DOHH2 (cell line): ENCODE results near the gene TPH2.

Experiments used
- H3F3A ChIP-seq: fragments of 200-600 bp; sonication (generic), shearing (Covaris generic); 2 replicates; pipeline ENCODE4 v1.6.0; 2016; ENCODE audit warnings: antibody characterized with exemption, mild to moderate bottlenecking; ENCODE audit not compliant: control insufficient read depth, insufficient read depth
- H3K27ac ChIP-seq: fragments of 200-600 bp; sonication (generic); 2 replicates; pipeline ENCODE4 v1.5.1; 2014; ENCODE audit warnings: low read depth, mild to moderate bottlenecking, low read length, moderate library complexity
- H3K27me3 ChIP-seq: fragments of 200-600 bp; sonication (generic); 2 replicates; pipeline ENCODE4 v1.6.1; 2014; ENCODE audit warnings: mild to moderate bottlenecking, low read length, mixed read lengths; ENCODE audit not compliant: control insufficient read depth
- H3K36me3 ChIP-seq: fragments of 200-600 bp; sonication (generic); 2 replicates; pipeline ENCODE4 v1.6.1; 2014; ENCODE audit warnings: mild to moderate bottlenecking, low read length, moderate library complexity, mixed read lengths; ENCODE audit not compliant: control insufficient read depth
- H3K4me1 ChIP-seq: fragments of 200-600 bp; sonication (generic); 2 replicates; pipeline ENCODE4 v1.6.1; 2014; ENCODE audit warnings: mild to moderate bottlenecking, low read length, mixed read lengths; ENCODE audit not compliant: control insufficient read depth
- H3K4me2 ChIP-seq: fragments of 200-600 bp; sonication (generic); 2 replicates; pipeline ENCODE4 v1.6.0; 2014; ENCODE audit warnings: mild to moderate bottlenecking, low read length, moderate library complexity
- H3K4me3 ChIP-seq: fragments of 200-600 bp; sonication (generic); 2 replicates; pipeline ENCODE4 v1.5.1; 2014; ENCODE audit warnings: mild to moderate bottlenecking, low read length, mixed read lengths
- H3K79me2 ChIP-seq: fragments of 200-600 bp; sonication (generic); 2 replicates; pipeline ENCODE4 v1.6.1; 2014; ENCODE audit warnings: mild to moderate bottlenecking, low read length, mixed read lengths; ENCODE audit not compliant: control insufficient read depth
- H3K9me2 ChIP-seq: fragments of 200-600 bp; sonication (generic); replicated peaks from 2 replicates; pipeline ENCODE4 v1.6.1; 2014; ENCODE audit warnings: mild to moderate bottlenecking, low read length, mixed read lengths; ENCODE audit not compliant: control insufficient read depth
- H3K9me3 ChIP-seq: fragments of 200-600 bp; sonication (generic); 2 replicates; pipeline ENCODE4 v1.6.1; 2014; ENCODE audit warnings: antibody characterized with exemption, low read length, mixed read lengths; ENCODE audit not compliant: control insufficient read depth, insufficient read depth
- H4K20me1 ChIP-seq: fragments of 200-600 bp; sonication (generic); 2 replicates; pipeline ENCODE4 v1.6.0; 2014; ENCODE audit warnings: low read depth, mild to moderate bottlenecking, antibody characterized with exemption, low read length, moderate library complexity; ENCODE audit not compliant: control insufficient read depth, insufficient read depth
- CTCF ChIP-seq: fragments of 200-600 bp; sonication (generic); IDR thresholded peaks from one replicate; pipeline ENCODE4 v1.5.1; 2014; ENCODE audit warnings: antibody characterized with exemption, mild to moderate bottlenecking, low read depth, low read length; ENCODE audit not compliant: poor library complexity, severe bottlenecking
- EZH2phosphoT487 ChIP-seq: fragments of 200-600 bp; sonication (generic); IDR thresholded peaks from 2 replicates; pipeline ENCODE4 v1.6.1; 2017; ENCODE audit warnings: borderline replicate concordance, mild to moderate bottlenecking, antibody characterized with exemption, low read length, moderate library complexity, mixed read lengths

Gene TPH2

GRCh38 chr12:71942259-71942658, 3.6 kb downstream of the TPH2 start:
- Histone ChIP-seq H3K79me2 (no peaks in the 10 kb centered on the region), H3F3A (no peaks in the 10 kb centered on the region), H4K20me1 (no peaks in the 10 kb centered on the region), H3K36me3 (no peaks in the 10 kb centered on the region), H3K9me2 (no peaks in the 10 kb centered on the region), H3K27ac (no peak overlapping the region), H3K4me1 (no peaks in the 10 kb centered on the region), H3K4me2 (no peak overlapping the region), H3K9me3 (no peaks in the 10 kb centered on the region), H3K4me3 (no peak overlapping the region), H3K27me3 (peaks cover 6% of the 10 kb centered on the region)
- no peak for TF ChIP-seq EZH2phosphoT487
- no peak for TF ChIP-seq CTCF

DNA sequence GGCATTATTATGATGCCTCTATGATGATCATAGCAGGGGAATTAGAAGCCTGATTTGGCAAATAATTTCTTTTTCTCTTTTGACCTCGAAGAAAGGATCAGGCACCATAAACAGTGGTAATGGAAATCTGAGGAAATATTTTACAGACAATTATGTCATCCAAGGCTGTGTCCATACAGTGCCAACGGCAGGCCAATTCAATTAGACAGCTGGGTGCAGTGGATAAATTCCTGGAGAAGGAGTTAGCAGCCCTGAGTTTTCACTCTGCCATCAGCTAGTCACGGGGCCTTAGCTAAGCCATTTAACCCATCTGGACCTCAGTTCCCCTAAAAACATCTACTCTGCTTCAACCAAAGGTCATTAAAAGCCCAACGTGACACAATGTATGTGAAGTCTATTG, 4.1 kb downstream of the TPH2 start:
- Histone ChIP-seq H3K4me1 (no peaks in the 10 kb centered on the region), H3K4me3 (no peak overlapping the region), H3K27ac (no peak overlapping the region), H3K9me3 (no peaks in the 10 kb centered on the region), H3K4me2 (no peak overlapping the region), H3K36me3 (no peaks in the 10 kb centered on the region), H3K79me2 (no peaks in the 10 kb centered on the region), H3K27me3 (peaks cover 6% of the 10 kb centered on the region), H3F3A (no peaks in the 10 kb centered on the region), H4K20me1 (no peaks in the 10 kb centered on the region), H3K9me2 (no peaks in the 10 kb centered on the region)
- TF ChIP-seq EZH2phosphoT487 (no peak), CTCF (no peak)

DNA sequence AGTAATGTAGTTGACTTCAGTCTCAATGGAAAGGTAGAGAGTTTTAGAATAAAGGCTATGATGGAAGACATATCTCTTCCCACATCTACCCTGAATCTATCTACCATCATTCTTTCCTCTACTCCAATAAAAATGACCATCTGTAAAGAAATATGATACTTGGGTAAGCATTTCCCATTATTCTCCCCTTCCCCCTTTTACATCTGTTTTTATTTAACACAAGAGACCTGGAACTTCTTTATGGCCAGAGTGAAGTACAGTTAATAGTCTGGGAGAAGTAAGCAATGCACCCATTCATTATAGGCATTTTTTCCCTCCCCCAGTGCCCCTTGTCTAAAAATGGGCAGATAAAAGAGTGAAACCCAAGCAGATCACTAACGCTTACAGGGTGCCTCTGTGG, 6.5 kb downstream of the TPH2 start:
- TF ChIP-seq CTCF: no peak
- no peak for TF ChIP-seq EZH2phosphoT487

GRCh38 chr12:71945883-71946282, 7.2 kb downstream of the TPH2 start:
- H3K27ac ChIP-seq: no peak overlapping the region
- H3K4me3 ChIP-seq: no peak overlapping the region
- H4K20me1 ChIP-seq: no peaks in the 10 kb centered on the region
- H3F3A ChIP-seq: no peaks in the 10 kb centered on the region
- H3K9me3 ChIP-seq: no peaks in the 10 kb centered on the region
- H3K36me3 ChIP-seq: no peaks in the 10 kb centered on the region
- no peak overlapping the region for H3K4me2 ChIP-seq
- H3K27me3 ChIP-seq: peaks cover 10% of the 10 kb centered on the region; the same call in 1 of the 2 replicates
- H3K4me1 ChIP-seq: no peaks in the 10 kb centered on the region
- no peaks in the 10 kb centered on the region for H3K79me2 ChIP-seq
- TF ChIP-seq CTCF: no peak
- no peaks in the 10 kb centered on the region for H3K9me2 ChIP-seq

More for the DNA sequence above, 6.5 kb downstream of the TPH2 start:
- no peak overlapping the region for H3K4me2 ChIP-seq
- no peak overlapping the region for H3K4me3 ChIP-seq
- H3K27ac ChIP-seq: no peak overlapping the region
- no peaks in the 10 kb centered on the region for H3K36me3 ChIP-seq
- H3F3A ChIP-seq: no peaks in the 10 kb centered on the region
- H4K20me1 ChIP-seq: no peaks in the 10 kb centered on the region
- H3K9me2 ChIP-seq: no peaks in the 10 kb centered on the region
- H3K9me3 ChIP-seq: no peaks in the 10 kb centered on the region
- no peaks in the 10 kb centered on the region for H3K4me1 ChIP-seq
- no peaks in the 10 kb centered on the region for H3K79me2 ChIP-seq
- H3K27me3 ChIP-seq: peaks cover 10% of the 10 kb centered on the region; the same call in 1 of the 2 replicates
